HG03354 (cell line): ENCODE results near the gene CDK6.

Experiments
- ATAC-seq: cut with Tn5 transposase; IDR thresholded peaks from one replicate; pipeline ENCODE4 v1.9.1; 2021; ENCODE audit warnings: mild to moderate bottlenecking; ENCODE audit not compliant: unreplicated experiment, poor library complexity, severe bottlenecking

CDK6 gene

DNA sequence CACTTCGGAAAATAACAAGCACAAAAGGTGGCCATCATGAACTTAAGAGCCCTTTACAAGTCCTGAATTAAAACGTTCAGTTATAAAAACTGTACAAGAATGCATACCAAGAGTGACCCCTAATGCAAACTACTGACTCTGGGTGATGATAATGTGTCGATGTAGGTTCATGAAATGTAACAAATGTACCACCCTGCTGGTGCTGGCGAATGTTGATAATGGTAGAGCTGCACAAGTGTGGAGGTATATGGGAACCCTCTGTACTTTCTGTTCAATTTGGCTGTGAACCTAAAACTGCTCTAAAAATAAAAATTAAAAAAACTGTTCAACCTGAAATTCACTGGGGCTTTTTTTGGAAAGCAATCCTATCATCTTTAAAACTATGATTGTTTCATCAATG lies 249.5 kb downstream of the CDK6 start:
- ATAC-seq = no peak

DNA sequence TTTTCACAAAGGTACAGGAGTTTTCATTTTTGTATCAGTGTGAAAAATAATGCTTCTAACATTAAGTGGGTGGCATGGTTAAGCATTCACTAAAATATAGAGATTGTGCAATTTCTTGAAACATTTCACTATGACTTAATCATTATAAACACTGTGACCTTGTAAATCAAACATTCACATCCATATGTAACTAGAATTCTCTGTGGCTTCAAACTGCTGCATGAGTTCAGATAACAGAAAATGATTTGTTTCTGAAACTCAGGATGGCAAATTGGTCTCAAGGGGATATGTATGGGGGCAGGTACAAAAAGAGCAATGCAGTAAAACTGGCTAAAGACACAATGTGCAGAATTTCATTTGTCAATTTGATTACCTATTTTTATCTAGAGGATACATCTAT lies 250.0 kb downstream of the CDK6 start:
- ATAC-seq = no peak

- no peak for ATAC-seq
Measured at GRCh38 chr7:92584953-92585352, 251.4 kb downstream of the CDK6 start.

GRCh38 chr7:92582948-92583347 lies 253.4 kb downstream of the CDK6 start:
- no peak for ATAC-seq

- no peak for ATAC-seq
Measured at GRCh38 chr7:92576296-92576695, 260.1 kb downstream of the CDK6 start.

GRCh38 chr7:92569137-92569536 lies 267.2 kb downstream of the CDK6 start:
- no peak for ATAC-seq

DNA sequence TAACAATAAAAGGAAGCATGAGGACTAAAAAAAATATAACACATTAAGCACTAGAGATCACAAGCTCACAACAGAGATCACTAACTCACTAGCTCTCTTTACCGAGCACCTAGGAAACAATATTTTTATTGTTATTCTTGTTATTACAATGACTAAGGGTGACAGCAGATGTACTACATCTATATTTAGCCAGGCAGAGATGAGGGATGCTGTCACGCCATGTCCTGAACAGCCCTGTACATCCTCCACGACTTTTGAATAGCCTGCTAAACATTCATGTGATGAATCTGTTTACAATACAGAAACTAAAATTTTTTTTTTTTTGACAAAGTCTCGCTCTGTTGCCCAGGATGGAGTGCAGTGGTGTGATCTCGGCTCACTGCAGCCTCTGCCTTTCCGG lies 268.9 kb downstream of the CDK6 start:
- no peak for ATAC-seq

DNA sequence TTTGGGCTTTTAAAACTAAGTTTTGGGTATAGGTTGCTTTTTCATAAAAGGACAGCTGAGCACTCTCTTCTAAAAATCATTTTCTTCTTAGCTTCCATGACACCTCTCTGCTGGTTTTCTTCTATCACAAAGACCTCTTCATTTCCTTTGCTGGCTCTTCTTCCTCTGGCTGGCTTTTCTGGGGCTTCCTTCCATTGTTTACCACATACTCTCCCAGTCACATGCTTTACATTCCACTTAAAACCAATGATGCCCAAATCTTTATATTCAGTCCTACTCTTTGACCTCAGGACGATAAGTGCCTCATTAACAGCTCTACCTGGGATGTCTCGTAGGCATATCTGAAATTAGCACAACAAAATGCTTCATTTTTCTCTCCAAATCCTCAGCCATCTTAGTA lies 273.0 kb downstream of the CDK6 start:
- no peak for ATAC-seq

GRCh38 chr7:92560602-92561001 lies 275.8 kb downstream of the CDK6 start:
- ATAC-seq = no peak

GRCh38 chr7:92557808-92558362 lies 278.5 kb downstream of the CDK6 start:
- ATAC-seq = no peak

- no peak for ATAC-seq
Measured at GRCh38 chr7:92557249-92557648, 279.1 kb downstream of the CDK6 start.
